ENCODE measurements around the gene EMID1. TPM values are rescaled to one million over a fixed set of nuclear protein-coding genes. Genes with fewer than 3 reads are reported as not detected.

EMID1 gene
- total and polyA plus RNA-seq, 8 donors: 6.2 to 16.8 (median 10.0) TPM

DNA sequence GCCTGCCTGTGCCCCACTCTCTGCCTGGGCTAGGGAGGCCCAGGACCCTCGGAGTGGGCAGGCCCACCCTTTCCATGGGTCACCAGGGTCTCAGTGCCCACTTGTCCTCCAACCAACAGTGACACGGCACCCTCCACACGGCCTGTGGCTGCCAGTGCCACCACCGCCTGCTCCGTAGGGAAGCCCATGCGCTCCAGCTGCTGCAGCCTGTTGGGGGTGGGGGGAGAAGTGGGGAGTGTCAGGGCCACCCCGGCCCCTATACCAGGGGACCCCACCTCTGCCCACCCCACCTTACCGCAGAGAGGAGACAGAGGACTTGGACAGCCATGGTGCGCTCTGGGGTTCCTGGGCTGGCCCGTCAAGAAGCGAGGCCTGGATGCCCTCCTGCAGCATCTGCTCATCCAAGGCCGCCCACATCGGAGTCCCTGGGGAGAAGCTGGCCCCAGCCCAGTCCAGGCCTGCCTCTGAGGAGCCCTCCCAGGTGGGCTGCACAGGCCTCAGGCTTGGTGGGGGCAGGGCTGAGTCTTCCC, 54.4 kb downstream of the EMID1 start:
- ATAC-seq (no peak), FAIRE-seq (no peak), DNase-seq (peak in 1 of 6 donors; percentile 55)
- intact Hi-C loops (cut with DNase I): no loop called here
- no peaks in the 10 kb centered on the region for H3K27me3 ChIP-seq
- no peak overlapping the region for H3K4me3 ChIP-seq
- WGBS, 2 donors: 89 to 91% methylated on average over 12 to 13 of the region's 13 CpGs
- H3K36me3 ChIP-seq: no peaks in the 10 kb centered on the region
- H3K27ac ChIP-seq: no peak overlapping the region
- H3K4me1 ChIP-seq: peaks cover 0 to 5% (median 4%) of the 10 kb centered on the region in 3 donors
- TF ChIP-seq, protein P1, sequence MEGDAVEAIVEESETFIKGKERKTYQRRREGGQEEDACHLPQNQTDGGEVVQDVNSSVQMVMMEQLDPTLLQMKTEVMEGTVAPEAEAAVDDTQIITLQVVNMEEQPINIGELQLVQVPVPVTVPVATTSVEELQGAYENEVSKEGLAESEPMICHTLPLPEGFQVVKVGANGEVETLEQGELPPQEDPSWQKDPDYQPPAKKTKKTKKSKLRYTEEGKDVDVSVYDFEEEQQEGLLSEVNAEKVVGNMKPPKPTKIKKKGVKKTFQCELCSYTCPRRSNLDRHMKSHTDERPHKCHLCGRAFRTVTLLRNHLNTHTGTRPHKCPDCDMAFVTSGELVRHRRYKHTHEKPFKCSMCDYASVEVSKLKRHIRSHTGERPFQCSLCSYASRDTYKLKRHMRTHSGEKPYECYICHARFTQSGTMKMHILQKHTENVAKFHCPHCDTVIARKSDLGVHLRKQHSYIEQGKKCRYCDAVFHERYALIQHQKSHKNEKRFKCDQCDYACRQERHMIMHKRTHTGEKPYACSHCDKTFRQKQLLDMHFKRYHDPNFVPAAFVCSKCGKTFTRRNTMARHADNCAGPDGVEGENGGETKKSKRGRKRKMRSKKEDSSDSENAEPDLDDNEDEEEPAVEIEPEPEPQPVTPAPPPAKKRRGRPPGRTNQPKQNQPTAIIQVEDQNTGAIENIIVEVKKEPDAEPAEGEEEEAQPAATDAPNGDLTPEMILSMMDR (IDR thresholded peaks at IDR 0.05): no peak
- no peaks in the 10 kb centered on the region for H3K9me3 ChIP-seq

- intact Hi-C loops (cut with DNase I): no loop called here
- 91 to 93% methylated on average over 17 of the region's 17 CpGs for WGBS, 2 donors
- H3K36me3 ChIP-seq: no peaks in the 10 kb centered on the region
- FAIRE-seq: no peak
- no peaks in the 10 kb centered on the region for H3K9me3 ChIP-seq
- H3K27ac ChIP-seq: no peak overlapping the region
- peaks cover 0 to 5% (median 4%) of the 10 kb centered on the region in 3 donors for H3K4me1 ChIP-seq
- no peak overlapping the region for H3K4me3 ChIP-seq
- peak in 2 of 6 donors; percentile 39 to 51 for DNase-seq
- ATAC-seq: no peak
- TF ChIP-seq, protein P1 (IDR thresholded peaks at IDR 0.05): no peak
- no peaks in the 10 kb centered on the region for H3K27me3 ChIP-seq
Measured at GRCh38 chr22:29260601-29261315, 55.1 kb downstream of the EMID1 start.

DNA sequence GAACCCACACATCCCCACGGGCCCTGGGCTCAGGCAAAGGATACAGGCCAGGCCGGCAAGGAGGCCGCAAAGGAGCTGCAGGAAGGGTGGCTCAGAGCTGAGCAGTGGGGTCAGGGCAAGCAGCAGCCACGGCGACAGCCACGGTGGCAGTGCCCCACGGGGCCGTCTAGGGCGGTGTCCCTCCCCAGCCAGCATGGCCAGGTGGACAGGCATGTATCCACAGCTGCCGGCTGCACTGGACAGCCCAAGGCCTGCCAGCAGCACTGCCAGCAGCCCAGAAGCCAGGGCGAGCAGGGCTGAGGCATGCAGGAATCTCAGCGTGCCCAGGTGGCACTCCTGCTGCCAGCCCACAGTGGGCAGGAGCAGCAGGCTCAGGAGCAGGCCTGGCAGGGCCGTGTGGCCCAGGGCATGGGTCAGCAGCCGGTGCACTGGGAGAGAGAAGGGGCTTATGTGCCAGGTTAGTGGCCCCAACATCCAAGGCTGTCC, 58.1 kb downstream of the EMID1 start:
- TF ChIP-seq, protein P1 (IDR thresholded peaks at IDR 0.05): no peak
- H3K4me1 ChIP-seq: peaks cover 4 to 10% (median 5%) of the 10 kb centered on the region in 3 donors
- H3K4me3 ChIP-seq: no peak overlapping the region
- no peaks in the 10 kb centered on the region for H3K9me3 ChIP-seq
- no peaks in the 10 kb centered on the region for H3K27me3 ChIP-seq
- intact Hi-C loops (cut with DNase I): no loop called here
- peak overlapping the region; percentile 16 to 58 (median 43) for H3K27ac ChIP-seq
- H3K36me3 ChIP-seq: no peaks in the 10 kb centered on the region
- WGBS, 2 donors: 41 to 49% methylated on average over 14 of the region's 14 CpGs
- ATAC-seq (peak in 3 of 4 donors; percentile 8 to 47 (median 39)), DNase-seq (peak in 5 of 6 donors; percentile 53 to 89 (median 78)), FAIRE-seq (no peak)

DNA sequence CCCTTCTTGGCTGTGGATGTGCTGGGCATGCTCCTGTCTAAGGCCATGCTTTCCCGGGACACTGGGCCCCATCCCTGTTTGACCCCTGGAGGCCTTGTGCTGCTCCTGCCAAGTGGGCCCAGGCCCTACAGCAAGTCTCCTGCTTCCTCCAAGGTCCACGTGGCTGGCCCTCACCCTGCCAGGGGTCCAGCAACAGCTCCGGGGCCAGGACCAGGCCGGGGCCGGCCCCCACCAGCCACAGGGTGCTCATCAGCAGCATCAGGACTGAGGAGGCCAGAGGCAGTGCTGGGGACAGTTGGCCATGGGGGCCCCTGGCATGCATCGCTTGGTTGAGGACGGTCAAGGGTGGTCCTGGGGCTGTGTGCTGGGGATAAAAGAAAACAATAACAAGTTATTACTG, 59.6 kb downstream of the EMID1 start:
- Histone ChIP-seq H3K9me3 (no peaks in the 10 kb centered on the region), H3K27me3 (no peaks in the 10 kb centered on the region), H3K4me1 (peaks cover 4 to 14% (median 5%) of the 10 kb centered on the region in 3 donors), H3K27ac (no peak overlapping the region), H3K36me3 (no peaks in the 10 kb centered on the region), H3K4me3 (no peak overlapping the region)
- peak in 1 of 6 donors; percentile 82 for DNase-seq
- 91 to 93% methylated on average over 7 of the region's 7 CpGs for WGBS, 2 donors
- TF ChIP-seq, protein P1 (IDR thresholded peaks at IDR 0.05): no peak
- ATAC-seq: no peak
- no peak for FAIRE-seq
- intact Hi-C loops (cut with DNase I): no loop called here

DNA sequence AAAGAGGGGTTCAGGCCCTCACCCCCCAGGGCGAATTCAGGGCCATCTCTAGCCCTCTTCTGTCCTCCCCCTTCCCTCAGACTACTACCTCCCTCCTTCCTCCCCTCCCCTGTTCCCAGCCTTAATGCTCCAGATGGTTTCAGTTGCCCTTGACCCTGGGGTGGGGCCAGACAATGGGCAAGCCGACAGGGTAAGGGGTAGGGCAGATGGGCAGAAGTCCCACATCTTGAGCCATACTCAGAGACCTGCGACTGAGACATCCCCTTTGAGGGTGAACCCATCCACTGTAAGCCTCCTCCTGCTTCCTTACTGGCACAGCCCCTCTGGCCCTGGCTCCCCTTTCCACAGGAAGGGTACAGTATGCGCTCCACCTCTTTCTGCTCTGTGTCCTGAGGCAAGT, 60.2 kb downstream of the EMID1 start:
- TF ChIP-seq, protein P1 (IDR thresholded peaks at IDR 0.05): no peak
- FAIRE-seq (no peak), ATAC-seq (no peak), DNase-seq (no peak)
- no peak overlapping the region for H3K4me3 ChIP-seq
- H3K4me1 ChIP-seq: peaks cover 5 to 18% (median 9%) of the 10 kb centered on the region in 3 donors
- no peaks in the 10 kb centered on the region for H3K9me3 ChIP-seq
- WGBS, 2 donors: 58 to 69% methylated on average over 4 of the region's 4 CpGs
- H3K27ac ChIP-seq: no peak overlapping the region
- H3K36me3 ChIP-seq: no peaks in the 10 kb centered on the region
- intact Hi-C loops (cut with DNase I): no loop called here
- no peaks in the 10 kb centered on the region for H3K27me3 ChIP-seq
